WTC11 (cell line): Measurements from ENCODE around the gene RHOXF2.

Source experiments
- SMAD4 ChIP-seq: sonication (generic); formaldehyde crosslinking; IDR thresholded peaks from 2 replicates; pipeline ENCODE4 v1.8.0; 2022; ENCODE audit warnings: mild to moderate bottlenecking, missing genetic modification reagents
- USF2 ChIP-seq: sonication (generic); formaldehyde crosslinking; IDR thresholded peaks from 2 replicates; pipeline ENCODE4 v1.8.1; 2023; ENCODE audit warnings: mild to moderate bottlenecking, missing genetic modification reagents, moderate library complexity

- TF ChIP-seq USF2 (CRISPR knock-in tag) (no peak), SMAD4 (no peak)
These were observed 21.6 kb upstream of the RHOXF2 start for GRCh38 chrX:120136840-120137239.
